Panc1 (cell line): ENCODE data around the gene DMRT2. TPM values are rescaled to one million over a fixed set of nuclear protein-coding genes. Genes with fewer than 3 reads are reported as not detected.

Experiments used
- ATAC-seq: fragments of 200-7000 bp; cut with Tn5 transposase; 2 replicates; pipeline ENCODE4 v1.9.1; 2020; ENCODE audit warnings: mild to moderate bottlenecking, moderate library complexity
- BruUV-seq: library from RNA; stranded (reverse); fragments of 400-500 nt; replicated peaks from 2 replicates; lab custom pipeline; 2021; lab: Mats Ljungman, UMichigan
- CTCF ChIA-PET: fragments of 300-600 bp; sonication (Branson Sonifier 250); formaldehyde crosslinking; loops from one replicate; lab custom pipeline; 2022; ENCODE audit warnings: antibody characterized with exemption; lab: Charles Lee
- POLR2A ChIA-PET: fragments of 300-600 bp; sonication (Branson Sonifier 250); formaldehyde crosslinking; loops from one replicate; lab custom pipeline; 2022; ENCODE audit warnings: antibody characterized with exemption; lab: Charles Lee
- DNase-seq: peaks from one replicate; pipeline ENCODE4 v3.0.0-alpha.2; 2010; ENCODE audit warnings: low read depth, low spot score
- H3K27ac ChIP-seq: 2 replicates; pipeline ENCODE4 v1.5.1; 2011; ENCODE audit warnings: mild to moderate bottlenecking, low read length, inconsistent platforms
- H3K27me3 ChIP-seq: fragments of 200-500 bp; sonication (Bioruptor generic); 2 replicates; pipeline ENCODE4 v1.6.0; 2014; ENCODE audit warnings: low read length, inconsistent platforms; ENCODE audit not compliant: control insufficient read depth, insufficient read depth
- H3K36me3 ChIP-seq: fragments of 200-500 bp; sonication (Bioruptor generic); 2 replicates; pipeline ENCODE4 v1.5.1; 2014; ENCODE audit warnings: inconsistent platforms, mild to moderate bottlenecking, low read length, moderate library complexity; ENCODE audit not compliant: control insufficient read depth, insufficient read depth
- H3K4me1 ChIP-seq: 2 replicates; pipeline ENCODE4 v1.5.1; 2011; ENCODE audit warnings: inconsistent platforms, mild to moderate bottlenecking, low read length, moderate library complexity; ENCODE audit not compliant: control insufficient read depth, insufficient read depth
- H3K4me3 ChIP-seq, 2 experiments: 2 replicates each; pipeline ENCODE4 v1.5.1; 2011 to 2012; ENCODE audit warnings: low read depth in 2 of 2, low read length in 2 of 2, mild to moderate bottlenecking in 2 of 2, inconsistent platforms in 1 of 2, moderate library complexity in 1 of 2
- H3K9me3 ChIP-seq: fragments of 200-500 bp; sonication (Bioruptor generic); 2 replicates; pipeline ENCODE4 v1.5.1; 2014; ENCODE audit warnings: low read depth, mild to moderate bottlenecking, inconsistent platforms, low read length, moderate library complexity; ENCODE audit not compliant: control insufficient read depth, insufficient read depth
- CTCF ChIP-seq: fragments of 450-650 bp; IDR thresholded peaks from 2 replicates; pipeline ENCODE4 v1.5.1; 2017; ENCODE audit warnings: mild to moderate bottlenecking
- POLR2AphosphoS5 ChIP-seq: IDR thresholded peaks from 2 replicates; pipeline ENCODE4 v1.6.1; 2012; ENCODE audit warnings: mild to moderate bottlenecking, low read depth, low read length, moderate library complexity
- REST ChIP-seq, 2 experiments: IDR thresholded peaks; 2 replicates each; pipeline ENCODE4 v1.6.1; 2011 to 2012; ENCODE audit warnings: low read depth in 2 of 2, control low read depth in 1 of 2, low read length in 1 of 2, mild to moderate bottlenecking in 1 of 2, moderate library complexity in 1 of 2; ENCODE audit not compliant: insufficient read depth in 1 of 2
- SIN3A ChIP-seq: IDR thresholded peaks from 2 replicates; pipeline ENCODE4 v1.6.1; 2012; ENCODE audit warnings: low read depth, mild to moderate bottlenecking, low read length, moderate library complexity, borderline replicate concordance; ENCODE audit not compliant: insufficient read depth
- TCF7L2 ChIP-seq: IDR thresholded peaks from 2 replicates; pipeline ENCODE4 v1.6.1; 2011; ENCODE audit warnings: mild to moderate bottlenecking, low read depth, low read length, inconsistent platforms
- in situ Hi-C: cut with HindIII; loops from 2 replicates; pipeline ENCODE4 v1.10.0; 2016; ENCODE audit warnings: low sequenced_read_pairs, low pct_unique_long_range_greater_than_20kb
- intact Hi-C: fragments of 100-400 bp; cut with micrococcal nuclease; formaldehyde crosslinking; loops from one replicate; pipeline ENCODE4 v1.10.0; 2022; ENCODE audit not compliant: unreplicated experiment
- total RNA-seq: library from RNA; stranded (reverse); gene quantifications from one replicate; pipeline ENCODE4 v1.2.1, GENCODE V29; 2021; ENCODE audit not compliant: unreplicated experiment

DMRT2 gene
- total RNA-seq, 1 experiment from 2014 or later, result not detected

DNA sequence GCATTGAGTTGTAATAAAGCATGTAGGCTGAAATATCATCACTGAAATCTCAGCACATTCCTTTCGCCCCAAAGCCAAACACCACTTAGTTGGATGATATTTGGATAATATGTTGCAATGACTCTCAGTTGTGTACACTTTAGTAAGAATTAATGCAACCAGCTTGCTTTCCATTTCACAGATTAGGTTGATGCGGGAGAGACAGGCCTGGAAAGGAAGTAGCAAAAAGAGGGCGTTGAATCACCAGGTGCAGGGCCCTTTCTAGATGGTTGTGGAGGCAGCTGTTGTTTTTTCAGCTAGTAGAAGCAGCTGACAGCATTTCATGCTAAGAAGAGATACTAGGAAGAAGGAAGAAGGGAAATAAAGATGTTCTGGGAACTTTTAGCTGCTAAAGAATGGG lies 42.8 kb upstream of the DMRT2 start:
- no peaks in the 10 kb centered on the region for H3K27me3 ChIP-seq
- no peak overlapping the region for H3K4me3 ChIP-seq
- intact Hi-C loops (loop anchor here (2.0 kb wide), 1 partner anchor 113 kb away; no protein-coding TSS in a partner anchor), in situ Hi-C loops (no loop called here)
- ATAC-seq (no peak), DNase-seq (no peak)
- H3K4me1 ChIP-seq, result no peaks in the 10 kb centered on the region
- H3K27ac ChIP-seq, result no peak overlapping the region
- ChIA-PET CTCF (no interaction called here), POLR2A (no interaction called here)
- no peaks in the 10 kb centered on the region for H3K9me3 ChIP-seq
- BruUV-seq, result no TSS peak
- TF ChIP-seq CTCF, result no peak
- TF ChIP-seq TCF7L2, result no peak
- TF ChIP-seq REST (IDR thresholded peaks at IDR 0.05; ENCODE audit: insufficient read depth in 1 of 2, low read depth in 2 of 2, low read length in 1 of 2), result no peak
- TF ChIP-seq SIN3A, result no peak
- TF ChIP-seq POLR2AphosphoS5, result no peak
- no peaks in the 10 kb centered on the region for H3K36me3 ChIP-seq

DNA sequence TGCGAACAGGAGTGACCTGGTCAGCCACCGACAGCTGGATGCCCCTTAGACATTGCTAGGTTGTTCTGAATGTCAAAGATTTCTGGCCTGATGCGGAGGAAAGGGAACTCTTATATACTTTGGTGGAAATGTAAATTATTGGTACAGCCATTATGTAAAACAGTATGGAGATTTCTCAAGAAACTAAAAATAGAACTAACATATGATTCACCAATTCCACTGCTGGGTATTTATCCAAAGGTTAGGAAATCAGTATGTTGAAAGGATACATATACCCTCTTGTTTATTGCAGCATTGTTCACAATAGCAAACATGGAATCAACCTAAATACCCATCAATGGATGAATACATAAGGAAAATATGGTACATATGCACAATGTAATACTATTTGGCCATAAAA lies 41.9 kb upstream of the DMRT2 start:
- no peak overlapping the region for H3K27ac ChIP-seq
- intact Hi-C loops (no loop called here), in situ Hi-C loops (no loop called here)
- H3K4me3 ChIP-seq, result no peak overlapping the region
- no TSS peak for BruUV-seq
- H3K4me1 ChIP-seq, result no peaks in the 10 kb centered on the region
- no peaks in the 10 kb centered on the region for H3K9me3 ChIP-seq
- no peaks in the 10 kb centered on the region for H3K27me3 ChIP-seq
- ChIA-PET POLR2A (no interaction called here), CTCF (no interaction called here)
- ATAC-seq, result no peak
- H3K36me3 ChIP-seq, result no peaks in the 10 kb centered on the region
- no peak for TF ChIP-seq TCF7L2
- TF ChIP-seq CTCF, result no peak
- no peak for TF ChIP-seq REST (IDR thresholded peaks at IDR 0.05; ENCODE audit: insufficient read depth in 1 of 2, low read depth in 2 of 2, low read length in 1 of 2)
- no peak for TF ChIP-seq POLR2AphosphoS5
- no peak for TF ChIP-seq SIN3A
- DNase-seq, result no peak
